CD4-positive, alpha-beta T cell treated with Interleukin-17A for 1 hour (primary cell): ENCODE data around the gene HMGB1.
A peak's percentile ranks its signal among the peaks of the same experiment; 100 is the strongest.
"Not testable (repeated sequence)": the region's sequence is repeated elsewhere in the genome, so short reads cannot be mapped to it uniquely, and the experiment has no call there.

Experiments
- DNase-seq: peaks from one replicate; pipeline ENCODE4 v3.0.0-alpha.2; 2020

Gene HMGB1

GRCh38 chr13:30465343-30465592 is 468 bp downstream of the HMGB1 start:
- DNase-seq = no peak

GRCh38 chr13:30464496-30465342 is 1.0 kb downstream of the HMGB1 start:
- DNase-seq = peak; percentile 83

GRCh38 chr13:30463787-30464495 is 1.8 kb downstream of the HMGB1 start:
- peak; percentile 76 for DNase-seq

GRCh38 chr13:30461279-30462066 is 4.3 kb downstream of the HMGB1 start:
- DNase-seq = peak; percentile 78

- no peak for DNase-seq
Measured at GRCh38 chr13:30457306-30457891, 8.3 kb downstream of the HMGB1 start.

- no peak for DNase-seq
Measured at GRCh38 chr13:30456290-30456689, 9.4 kb downstream of the HMGB1 start.

- DNase-seq = no peak
Measured at GRCh38 chr13:30454991-30455390, 10.7 kb downstream of the HMGB1 start.

- peak; percentile 10 for DNase-seq
Measured at GRCh38 chr13:30453727-30454126, 12.0 kb downstream of the HMGB1 start.

- DNase-seq = not testable (repeated sequence)
Measured at GRCh38 chr13:30451476-30451875, 14.3 kb downstream of the HMGB1 start.

- no peak for DNase-seq
Measured at GRCh38 chr13:30450066-30450465, 15.7 kb downstream of the HMGB1 start.

- no peak for DNase-seq
Measured at GRCh38 chr13:30448441-30448840, 17.3 kb downstream of the HMGB1 start.

GRCh38 chr13:30446126-30446500 is 19.6 kb downstream of the HMGB1 start:
- DNase-seq = no peak

- no peak for DNase-seq
Measured at GRCh38 chr13:30443957-30444404, 21.8 kb downstream of the HMGB1 start.

GRCh38 chr13:30443491-30443890 is 22.2 kb downstream of the HMGB1 start:
- DNase-seq = not testable (repeated sequence)

GRCh38 chr13:30442926-30443325 is 22.8 kb downstream of the HMGB1 start:
- no peak for DNase-seq

GRCh38 chr13:30440910-30441703 is 24.6 kb downstream of the HMGB1 start:
- no peak for DNase-seq

GRCh38 chr13:30438286-30438685 is 27.4 kb downstream of the HMGB1 start:
- DNase-seq = no peak

GRCh38 chr13:30437177-30437576 is 28.6 kb downstream of the HMGB1 start:
- DNase-seq = no peak

- DNase-seq = no peak
Measured at GRCh38 chr13:30435911-30436451, 29.8 kb downstream of the HMGB1 start.

GRCh38 chr13:30431269-30431940 is 34.3 kb downstream of the HMGB1 start:
- no peak for DNase-seq
